IPS-18c (cell line): ENCODE data around the gene PRKCA.

ENCODE experiments used
- H3K4me3 ChIP-seq: 2 replicates; pipeline ENCODE4 v1.7.0; 2013; ENCODE audit warnings: low read depth, mild to moderate bottlenecking, low read length, moderate library complexity; ENCODE audit not compliant: insufficient read depth
- H3K9me3 ChIP-seq: one replicate; pipeline ENCODE4 v1.6.1; 2013; ENCODE audit warnings: mild to moderate bottlenecking, low read length, moderate library complexity; ENCODE audit not compliant: control insufficient read depth, insufficient read depth

PRKCA gene

GRCh38 chr17:66829883-66830282, 527.5 kb downstream of the PRKCA start:
- Histone ChIP-seq H3K9me3 (no peaks in the 10 kb centered on the region), H3K4me3 (no peak overlapping the region)

GRCh38 chr17:66830451-66830850, 528.0 kb downstream of the PRKCA start:
- Histone ChIP-seq H3K4me3 (no peak overlapping the region), H3K9me3 (no peaks in the 10 kb centered on the region)

GRCh38 chr17:66831383-66832210, 529.2 kb downstream of the PRKCA start:
- Histone ChIP-seq H3K9me3 (no peaks in the 10 kb centered on the region), H3K4me3 (no peak overlapping the region)

GRCh38 chr17:66833201-66833600, 530.8 kb downstream of the PRKCA start:
- Histone ChIP-seq H3K9me3 (no peaks in the 10 kb centered on the region), H3K4me3 (no peak overlapping the region)

- peak overlapping the region; percentile 39; the same call in 1 of the 2 replicates for H3K4me3 ChIP-seq
- no peaks in the 10 kb centered on the region for H3K9me3 ChIP-seq
Measured at GRCh38 chr17:66834426-66834918, 532.1 kb downstream of the PRKCA start.

GRCh38 chr17:66834919-66835454, 532.6 kb downstream of the PRKCA start, which contains the start of gene CACNG5:
Gene CACNG5 (plus strand): TSS chr17:66835117. CDS start chr17:66877333, 42,216 bp downstream.
- Histone ChIP-seq H3K9me3 (no peaks in the 10 kb centered on the region), H3K4me3 (peak within 1 kb of the TSS; percentile 57)

- Histone ChIP-seq H3K4me3 (peak overlapping the region; percentile 57), H3K9me3 (no peaks in the 10 kb centered on the region)
Measured at GRCh38 chr17:66835476-66835875, 533.1 kb downstream of the PRKCA start.

GRCh38 chr17:66836063-66837005, 533.9 kb downstream of the PRKCA start:
- peaks cover 2% of the 10 kb centered on the region for H3K9me3 ChIP-seq
- H3K4me3 ChIP-seq = no peak overlapping the region

- Histone ChIP-seq H3K4me3 (no peak overlapping the region), H3K9me3 (peaks cover 2% of the 10 kb centered on the region)
Measured at GRCh38 chr17:66837226-66837625, 534.8 kb downstream of the PRKCA start.

- H3K4me3 ChIP-seq = no peak overlapping the region
- H3K9me3 ChIP-seq = peaks cover 2% of the 10 kb centered on the region
Measured at GRCh38 chr17:66837885-66838665, 535.7 kb downstream of the PRKCA start.

- H3K4me3 ChIP-seq = no peak overlapping the region
- H3K9me3 ChIP-seq = peaks cover 2% of the 10 kb centered on the region
Measured at GRCh38 chr17:66839616-66840015, 537.2 kb downstream of the PRKCA start.

- H3K4me3 ChIP-seq = no peak overlapping the region
- H3K9me3 ChIP-seq = peaks cover 2% of the 10 kb centered on the region
Measured at GRCh38 chr17:66840061-66840460, 537.6 kb downstream of the PRKCA start.

GRCh38 chr17:66841328-66841727, 538.9 kb downstream of the PRKCA start:
- peaks cover 2% of the 10 kb centered on the region for H3K9me3 ChIP-seq

GRCh38 chr17:66841744-66842143, 539.3 kb downstream of the PRKCA start:
- peaks cover 2% of the 10 kb centered on the region for H3K9me3 ChIP-seq
- no peak overlapping the region for H3K4me3 ChIP-seq

More at GRCh38 chr17:66841328-66841727, 538.9 kb downstream of the PRKCA start:
- no peak overlapping the region for H3K4me3 ChIP-seq

- Histone ChIP-seq H3K9me3 (peaks cover 2% of the 10 kb centered on the region), H3K4me3 (no peak overlapping the region)
Measured at GRCh38 chr17:66842505-66842904, 540.1 kb downstream of the PRKCA start.

- Histone ChIP-seq H3K4me3 (no peak overlapping the region), H3K9me3 (peaks cover 2% of the 10 kb centered on the region)
Measured at GRCh38 chr17:66842959-66843358, 540.5 kb downstream of the PRKCA start.

- H3K4me3 ChIP-seq = no peak overlapping the region
- peaks cover 2% of the 10 kb centered on the region for H3K9me3 ChIP-seq
Measured at GRCh38 chr17:66843627-66844026, 541.2 kb downstream of the PRKCA start.
